GM18907 (cell line): ENCODE results near the gene SCAPER.
"Not testable (repeated sequence)": the region's sequence is repeated elsewhere in the genome, so short reads cannot be mapped to it uniquely, and the experiment has no call there.

Experiments used
- ATAC-seq: cut with Tn5 transposase; IDR thresholded peaks from one replicate; pipeline ENCODE4 v1.9.1; 2021; ENCODE audit warnings: mild to moderate bottlenecking, moderate library complexity; ENCODE audit not compliant: unreplicated experiment

Gene SCAPER

GRCh38 chr15:76503804-76504203 is 401.3 kb downstream of the SCAPER start:
- ATAC-seq = no peak

GRCh38 chr15:76503121-76503520 is 402.0 kb downstream of the SCAPER start:
- no peak for ATAC-seq

- no peak for ATAC-seq
Measured at GRCh38 chr15:76502678-76503077, 402.5 kb downstream of the SCAPER start.

- ATAC-seq = not testable (repeated sequence)
Measured at GRCh38 chr15:76502185-76502584, 403.0 kb downstream of the SCAPER start.

GRCh38 chr15:76501726-76502125 is 403.4 kb downstream of the SCAPER start:
- no peak for ATAC-seq

- ATAC-seq = no peak
Measured at GRCh38 chr15:76501011-76501410, 404.1 kb downstream of the SCAPER start.

GRCh38 chr15:76495487-76495886 is 409.7 kb downstream of the SCAPER start:
- no peak for ATAC-seq

- no peak for ATAC-seq
Measured at GRCh38 chr15:76492538-76492937, 412.6 kb downstream of the SCAPER start.

- no peak for ATAC-seq
Measured at GRCh38 chr15:76483752-76484151, 421.4 kb downstream of the SCAPER start.

GRCh38 chr15:76483018-76483417 is 422.1 kb downstream of the SCAPER start:
- ATAC-seq = no peak

- no peak for ATAC-seq
Measured at GRCh38 chr15:76480267-76480666, 424.9 kb downstream of the SCAPER start.

GRCh38 chr15:76470691-76471090 is 434.4 kb downstream of the SCAPER start:
- ATAC-seq = no peak

- no peak for ATAC-seq
Measured at GRCh38 chr15:76468722-76469121, 436.4 kb downstream of the SCAPER start.

- no peak for ATAC-seq
Measured at GRCh38 chr15:76467136-76467535, 438.0 kb downstream of the SCAPER start.

GRCh38 chr15:76465728-76466127 is 439.4 kb downstream of the SCAPER start:
- no peak for ATAC-seq

GRCh38 chr15:76464247-76464646 is 440.9 kb downstream of the SCAPER start:
- no peak for ATAC-seq

GRCh38 chr15:76460871-76461270 is 444.3 kb downstream of the SCAPER start:
- ATAC-seq = no peak

GRCh38 chr15:76460347-76460746 is 444.8 kb downstream of the SCAPER start:
- ATAC-seq = no peak

- no peak for ATAC-seq
Measured at GRCh38 chr15:76451540-76451939, 453.6 kb downstream of the SCAPER start.

GRCh38 chr15:76449455-76449854 is 455.7 kb downstream of the SCAPER start:
- no peak for ATAC-seq

- no peak for ATAC-seq
Measured at GRCh38 chr15:76448755-76449154, 456.4 kb downstream of the SCAPER start.

- no peak for ATAC-seq
Measured at GRCh38 chr15:76447728-76448441, 457.3 kb downstream of the SCAPER start.

- ATAC-seq = no peak
Measured at GRCh38 chr15:76440441-76440840, 464.7 kb downstream of the SCAPER start.
